Fibroblast of lung (primary cell): Measurements from ENCODE around the gene SLC6A11. TPM values are rescaled to one million over a fixed set of nuclear protein-coding genes. Genes with fewer than 3 reads are reported as not detected.
A peak's percentile ranks its signal among the peaks of the same experiment; 100 is the strongest.

Source experiments
- DNase-seq, 2 donors: peaks; one replicate each; pipeline versions ENCODE4 v3.0.0 to v3.0.0-alpha.2; 2010; ENCODE audit warnings: low read depth in 2 of 2
- H2AFZ ChIP-seq: 2 replicates; pipeline ENCODE4 v1.5.1; 2012; ENCODE audit warnings: low read length, control low read depth, inconsistent platforms
- H3K27ac ChIP-seq: 2 replicates; pipeline ENCODE4 v1.5.1; 2011; ENCODE audit warnings: low read length, control low read depth; ENCODE audit not compliant: insufficient read depth
- H3K27me3 ChIP-seq: 2 replicates; pipeline ENCODE4 v1.5.1; 2011; ENCODE audit warnings: mild to moderate bottlenecking, low read length; ENCODE audit not compliant: control insufficient read depth, insufficient read depth
- H3K36me3 ChIP-seq: 2 replicates; pipeline ENCODE4 v1.5.1; 2011; ENCODE audit warnings: low read length; ENCODE audit not compliant: control insufficient read depth, insufficient read depth
- H3K4me1 ChIP-seq: 2 replicates; pipeline ENCODE4 v1.5.1; 2011; ENCODE audit warnings: low read length; ENCODE audit not compliant: control insufficient read depth, insufficient read depth; ENCODE audit errors: extremely low read depth
- H3K4me2 ChIP-seq: 2 replicates; pipeline ENCODE4 v1.5.1; 2011; ENCODE audit warnings: low read length, control low read depth; ENCODE audit not compliant: insufficient read depth; ENCODE audit errors: extremely low read depth
- H3K4me3 ChIP-seq, 4 experiments: fragments of 200-600 bp in 1 of 4; sonication (generic) in 1 of 4; replicated peaks in 1 of 4; 2 replicates each; pipeline ENCODE4 v1.5.1; 2011 to 2016; ENCODE audit warnings: low read length in 4 of 4, low read depth in 3 of 4, mild to moderate bottlenecking in 3 of 4, control low read depth in 2 of 4, inconsistent platforms in 1 of 4, mixed read lengths in 1 of 4; ENCODE audit not compliant: insufficient read depth in 1 of 4; ENCODE audit errors: control extremely low read depth in 1 of 4
- H3K79me2 ChIP-seq: 2 replicates; pipeline ENCODE4 v1.5.1; 2012; ENCODE audit warnings: mild to moderate bottlenecking, low read length, inconsistent platforms; ENCODE audit not compliant: control insufficient read depth, insufficient read depth
- H3K9ac ChIP-seq: 2 replicates; pipeline ENCODE4 v1.5.1; 2011; ENCODE audit warnings: mild to moderate bottlenecking, low read length, control low read depth; ENCODE audit not compliant: insufficient read depth
- H3K9me3 ChIP-seq: 2 replicates; pipeline ENCODE4 v1.5.1; 2012; ENCODE audit warnings: low read depth, low read length; ENCODE audit not compliant: control insufficient read depth, insufficient read depth
- H4K20me1 ChIP-seq: 2 replicates; pipeline ENCODE4 v1.5.1; 2011; ENCODE audit warnings: low read length; ENCODE audit not compliant: control insufficient read depth, insufficient read depth; ENCODE audit errors: extremely low read depth
- EZH2 ChIP-seq: IDR thresholded peaks from 2 replicates; pipeline ENCODE4 v1.5.1; 2012; ENCODE audit warnings: low read length, control low read depth, mild to moderate bottlenecking; ENCODE audit errors: missing control alignments
- polyA plus RNA-seq, 2 donors: library from polyadenylated mRNA; depleted of rRNA in 1 of 2; stranded (reverse) in 1 of 2; unstranded in 1 of 2; fragments of >200 nt; gene quantifications; 2 replicates each; pipeline ENCODE4 v1.2.1, GENCODE V29; 2011 to 2012; ENCODE audit warnings: missing spikeins in 1 of 2
- total RNA-seq: library from RNA; depleted of rRNA; stranded (reverse); fragments of >200 nt; gene quantifications from 2 replicates; pipeline ENCODE4 v1.2.1, GENCODE V29; 2014
- TF ChIP-seq, protein P1 (sequence below), 2 donors: IDR thresholded peaks in 1 of 2; conservative IDR thresholded peaks in 1 of 2; 1 replicate in 1 of 2; 2 replicates in 1 of 2; pipeline ENCODE4 v1.5.1; 2011 to 2012; ENCODE audit warnings: low read length in 2 of 2, control low read depth in 1 of 2, inconsistent platforms in 1 of 2, low read depth in 1 of 2, mild to moderate bottlenecking in 1 of 2

The SLC6A11 gene
- total and polyA plus RNA-seq, 2 donors (not counting 1 experiment from before 2014, with no cell fraction given) = 0.05 TPM; not detected in 1

DNA sequence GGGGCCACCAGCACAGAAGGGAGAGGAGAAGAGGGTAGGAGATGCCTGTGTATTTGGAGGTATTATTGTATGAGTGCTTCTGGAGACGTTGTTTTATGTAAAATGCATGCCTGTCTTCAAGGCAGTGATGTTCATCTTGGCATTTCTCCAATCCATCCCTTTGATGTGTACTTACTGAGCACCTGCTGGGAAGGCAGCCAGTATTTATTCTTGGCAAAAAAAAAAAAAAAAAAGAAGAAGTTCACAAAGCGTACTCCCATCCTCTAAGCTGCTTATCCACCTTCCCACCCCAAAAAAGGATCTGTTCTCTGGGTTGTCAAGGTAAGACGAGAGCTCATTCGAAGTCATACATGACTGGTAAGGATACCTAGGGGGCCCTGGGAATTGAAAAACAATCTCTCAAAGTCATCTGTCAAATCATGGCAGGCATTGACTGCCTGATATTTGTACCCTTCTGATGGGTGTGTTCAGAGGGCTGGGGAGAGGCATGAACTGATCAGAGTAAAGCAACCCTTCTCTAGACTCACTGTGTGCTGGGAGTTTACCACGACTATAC, 146.5 kb downstream of the SLC6A11 start:
- no peak for DNase-seq
- no peak overlapping the region for H3K9ac ChIP-seq
- H3K4me2 ChIP-seq = no peak overlapping the region
- H3K36me3 ChIP-seq = no peaks in the 10 kb centered on the region
- H3K4me3 ChIP-seq = no peak overlapping the region
- no peaks in the 10 kb centered on the region for H3K9me3 ChIP-seq
- no peaks in the 10 kb centered on the region for H3K27me3 ChIP-seq
- no peaks in the 10 kb centered on the region for H3K4me1 ChIP-seq
- no peak overlapping the region for H3K27ac ChIP-seq
- H3K79me2 ChIP-seq = no peaks in the 10 kb centered on the region
- no peak overlapping the region for H2AFZ ChIP-seq
- no peaks in the 10 kb centered on the region for H4K20me1 ChIP-seq
- TF ChIP-seq, protein P1, sequence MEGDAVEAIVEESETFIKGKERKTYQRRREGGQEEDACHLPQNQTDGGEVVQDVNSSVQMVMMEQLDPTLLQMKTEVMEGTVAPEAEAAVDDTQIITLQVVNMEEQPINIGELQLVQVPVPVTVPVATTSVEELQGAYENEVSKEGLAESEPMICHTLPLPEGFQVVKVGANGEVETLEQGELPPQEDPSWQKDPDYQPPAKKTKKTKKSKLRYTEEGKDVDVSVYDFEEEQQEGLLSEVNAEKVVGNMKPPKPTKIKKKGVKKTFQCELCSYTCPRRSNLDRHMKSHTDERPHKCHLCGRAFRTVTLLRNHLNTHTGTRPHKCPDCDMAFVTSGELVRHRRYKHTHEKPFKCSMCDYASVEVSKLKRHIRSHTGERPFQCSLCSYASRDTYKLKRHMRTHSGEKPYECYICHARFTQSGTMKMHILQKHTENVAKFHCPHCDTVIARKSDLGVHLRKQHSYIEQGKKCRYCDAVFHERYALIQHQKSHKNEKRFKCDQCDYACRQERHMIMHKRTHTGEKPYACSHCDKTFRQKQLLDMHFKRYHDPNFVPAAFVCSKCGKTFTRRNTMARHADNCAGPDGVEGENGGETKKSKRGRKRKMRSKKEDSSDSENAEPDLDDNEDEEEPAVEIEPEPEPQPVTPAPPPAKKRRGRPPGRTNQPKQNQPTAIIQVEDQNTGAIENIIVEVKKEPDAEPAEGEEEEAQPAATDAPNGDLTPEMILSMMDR (conservative IDR thresholded peaks at IDR 0.05 in 1 of 2, IDR thresholded peaks at IDR 0.05 in 1 of 2; ENCODE audit: low read depth in 1 of 2, low read length in 2 of 2) = no peak
- no peak for TF ChIP-seq EZH2

DNA sequence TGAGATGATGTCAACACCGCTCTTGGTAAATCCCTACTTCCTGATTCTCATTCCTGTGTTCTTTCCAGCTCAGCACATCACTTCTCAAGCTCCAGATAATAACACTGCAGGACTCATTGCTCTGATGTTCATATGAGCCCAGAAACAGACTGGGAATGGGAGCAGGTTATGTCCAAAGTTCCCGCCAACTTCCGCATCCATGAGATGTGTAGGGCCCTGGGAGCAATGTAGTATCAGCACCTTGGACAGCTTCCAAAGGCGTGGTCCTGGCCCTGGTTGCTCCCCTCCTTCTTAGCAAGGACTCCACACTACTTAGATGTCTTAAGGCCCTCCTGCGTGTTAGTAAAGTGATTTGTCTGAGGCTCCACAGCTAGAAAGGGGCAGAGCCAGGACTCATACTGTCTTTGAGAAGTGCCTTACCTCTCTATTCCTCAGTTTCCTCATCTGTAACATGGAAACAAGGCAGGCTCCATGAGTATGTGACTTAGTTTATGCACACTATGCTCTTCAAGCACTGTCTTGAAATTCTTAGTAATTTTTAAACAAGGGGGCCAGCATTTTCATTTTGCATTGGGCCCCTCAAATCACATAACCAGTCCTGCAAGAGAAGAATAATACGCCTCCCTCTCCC, 148.6 kb downstream of the SLC6A11 start:
- H3K27ac ChIP-seq = no peak overlapping the region
- no peaks in the 10 kb centered on the region for H3K27me3 ChIP-seq
- H3K36me3 ChIP-seq = no peaks in the 10 kb centered on the region
- no peak overlapping the region for H3K4me2 ChIP-seq
- no peaks in the 10 kb centered on the region for H3K9me3 ChIP-seq
- H3K79me2 ChIP-seq = no peaks in the 10 kb centered on the region
- H3K9ac ChIP-seq = no peak overlapping the region
- no peaks in the 10 kb centered on the region for H3K4me1 ChIP-seq
- peak in 1 of 2 donors; percentile 17 for DNase-seq
- H2AFZ ChIP-seq = no peak overlapping the region
- no peak overlapping the region for H3K4me3 ChIP-seq
- no peaks in the 10 kb centered on the region for H4K20me1 ChIP-seq
- TF ChIP-seq EZH2 = no peak
- TF ChIP-seq, protein P1 (conservative IDR thresholded peaks at IDR 0.05 in 1 of 2, IDR thresholded peaks at IDR 0.05 in 1 of 2; ENCODE audit: low read depth in 1 of 2, low read length in 2 of 2) = no peak

DNA sequence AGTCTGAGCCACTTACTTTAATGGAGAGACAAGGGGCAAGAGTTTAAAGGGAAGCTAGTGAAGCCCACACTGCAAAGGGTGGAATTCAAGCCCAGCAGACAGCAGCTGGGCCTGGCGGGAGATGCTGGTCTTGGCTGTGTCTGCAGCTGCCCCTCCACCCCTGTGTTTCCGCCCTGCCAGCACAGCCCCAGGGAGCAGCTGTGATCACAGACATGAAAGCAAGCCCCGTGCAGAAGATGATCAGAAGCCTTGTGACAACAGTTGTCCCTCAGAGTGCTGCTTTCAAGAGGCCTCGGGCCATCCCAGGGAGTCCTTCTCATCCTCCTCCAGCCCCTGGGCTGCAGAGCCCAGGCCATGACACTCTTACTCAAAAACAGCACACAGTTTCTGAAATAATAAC, 152.4 kb downstream of the SLC6A11 start:
- Histone ChIP-seq H3K4me1 (no peaks in the 10 kb centered on the region), H3K9me3 (no peaks in the 10 kb centered on the region), H3K79me2 (no peaks in the 10 kb centered on the region), H3K27ac (no peak overlapping the region), H2AFZ (no peak overlapping the region), H3K4me2 (no peak overlapping the region), H3K36me3 (no peaks in the 10 kb centered on the region), H3K4me3 (no peak overlapping the region), H3K9ac (no peak overlapping the region), H4K20me1 (no peaks in the 10 kb centered on the region), H3K27me3 (no peaks in the 10 kb centered on the region)
- DNase-seq = no peak
- no peak for TF ChIP-seq EZH2
- TF ChIP-seq, protein P1 (conservative IDR thresholded peaks at IDR 0.05 in 1 of 2, IDR thresholded peaks at IDR 0.05 in 1 of 2; ENCODE audit: low read depth in 1 of 2, low read length in 2 of 2) = no peak
